SK-N-SH (cell line): ENCODE data around the gene C4orf36. TPM values are rescaled to one million over a fixed set of nuclear protein-coding genes. Genes with fewer than 3 reads are reported as not detected.

ENCODE experiments used
- CTCF ChIA-PET: fragments of 300-600, 350-600 bp; formaldehyde crosslinking; extraction: SDS; loops from one replicate; lab custom pipeline; 2021; lab: Yijun Ruan, JAX
- POLR2A ChIA-PET: fragments of 350-600 bp; sonication (Branson Sonifier 250); formaldehyde crosslinking; extraction: SDS; loops from one replicate; lab custom pipeline; 2020; ENCODE audit warnings: antibody characterized with exemption, inconsistent platforms; lab: Yijun Ruan, JAX
- DNase-seq: peaks from one replicate; pipeline ENCODE4 v3.0.0; 2012
- H2AFZ ChIP-seq: fragments of 200-600 bp; sonication (generic); 2 replicates; pipeline ENCODE4 v1.8.1; 2016; ENCODE audit warnings: antibody characterized with exemption, mild to moderate bottlenecking, low read depth
- H3F3A ChIP-seq: fragments of 200-600 bp; sonication (generic); replicated peaks from 2 replicates; pipeline ENCODE3; 2016; ENCODE audit warnings: antibody characterized with exemption, mild to moderate bottlenecking; ENCODE audit not compliant: insufficient read depth
- H3K27ac ChIP-seq, 2 experiments: fragments of 200-500 bp in 1 of 2; fragments of 200-600 bp in 1 of 2; sonication (Bioruptor generic) in 1 of 2; sonication (generic), shearing (Covaris generic) in 1 of 2; 2 replicates each; pipeline versions ENCODE4 v1.5.1 to v1.6.1; 2014 to 2016; ENCODE audit warnings: low read depth in 2 of 2, inconsistent platforms in 1 of 2, low read length in 1 of 2, mild to moderate bottlenecking in 1 of 2, mixed read lengths in 1 of 2
- H3K27me3 ChIP-seq: fragments of 200-600 bp; sonication (generic), shearing (Covaris generic); 2 replicates; pipeline ENCODE4 v1.6.1; 2016; ENCODE audit warnings: mixed run types; ENCODE audit not compliant: insufficient read depth
- H3K36me3 ChIP-seq, 2 experiments: fragments of 200-500 bp in 1 of 2; fragments of 200-600 bp in 1 of 2; sonication (Bioruptor generic) in 1 of 2; sonication (generic) in 1 of 2; replicated peaks in 1 of 2; 2 replicates each; pipeline versions ENCODE3 to v1.5.1; 2014 to 2016; ENCODE audit warnings: low read length in 1 of 2, mild to moderate bottlenecking in 1 of 2; ENCODE audit not compliant: insufficient read depth in 2 of 2, control insufficient read depth in 1 of 2
- H3K4me1 ChIP-seq, 2 experiments: fragments of 200-500 bp in 1 of 2; fragments of 200-600 bp in 1 of 2; sonication (Bioruptor generic) in 1 of 2; sonication (generic), shearing (Covaris generic) in 1 of 2; 2 replicates each; pipeline versions ENCODE4 v1.5.1 to v1.6.1; 2014 to 2016; ENCODE audit warnings: low read depth in 1 of 2, low read length in 1 of 2, mixed run types in 1 of 2; ENCODE audit not compliant: insufficient read depth in 2 of 2, control insufficient read depth in 1 of 2
- H3K4me2 ChIP-seq: fragments of 200-600 bp; sonication (generic), shearing (Covaris generic); 2 replicates; pipeline ENCODE4 v1.6.1; 2017; ENCODE audit warnings: mixed run types
- H3K4me3 ChIP-seq, 2 experiments: fragments of 200-500 bp in 1 of 2; fragments of 200-600 bp in 1 of 2; sonication (Bioruptor generic) in 1 of 2; sonication (generic), shearing (Covaris generic) in 1 of 2; 2 replicates each; pipeline versions ENCODE4 v1.5.1 to v1.8.1; 2014 to 2016; ENCODE audit warnings: low read depth in 2 of 2, inconsistent platforms in 1 of 2, low read length in 1 of 2, mild to moderate bottlenecking in 1 of 2, mixed read lengths in 1 of 2, moderate library complexity in 1 of 2
- H3K79me2 ChIP-seq: fragments of 200-600 bp; sonication (generic); 2 replicates; pipeline ENCODE4 v1.8.1; 2017; ENCODE audit warnings: mild to moderate bottlenecking; ENCODE audit not compliant: insufficient read depth
- H3K9ac ChIP-seq: fragments of 200-600 bp; sonication (generic); 2 replicates; pipeline ENCODE4 v1.6.1; 2017; ENCODE audit warnings: mixed run types
- H3K9me2 ChIP-seq: fragments of 200-600 bp; sonication (generic); 2 replicates; pipeline ENCODE4 v1.6.1; 2017; ENCODE audit warnings: mixed run types
- H3K9me3 ChIP-seq: fragments of 200-600 bp; sonication (generic); 2 replicates; pipeline ENCODE4 v1.6.1; 2017; ENCODE audit warnings: mixed run types, mild to moderate bottlenecking, moderate library complexity
- H4K20me1 ChIP-seq: fragments of 200-600 bp; sonication (generic); 2 replicates; pipeline ENCODE4 v1.6.1; 2017; ENCODE audit warnings: mild to moderate bottlenecking, mixed run types; ENCODE audit not compliant: insufficient read depth
- CHD2 ChIP-seq: fragments of 150-350 bp; IDR thresholded peaks from 2 replicates; pipeline ENCODE4 v1.6.1; 2018; ENCODE audit warnings: low read length; ENCODE audit not compliant: partially characterized antibody
- CTCF ChIP-seq: fragments of 200-600 bp; sonication (generic); IDR thresholded peaks from 2 replicates; pipeline ENCODE4 v1.6.1; 2017; ENCODE audit warnings: antibody characterized with exemption, mild to moderate bottlenecking, moderate library complexity
- ELF1 ChIP-seq: IDR thresholded peaks from 2 replicates; pipeline ENCODE4 v1.4.0; 2012
- EP300 ChIP-seq, 2 experiments: IDR thresholded peaks; 2 replicates each; pipeline versions ENCODE4 v1.4.0 to v1.6.1; 2012; ENCODE audit warnings: borderline replicate concordance in 1 of 2, low read depth in 1 of 2, low read length in 1 of 2
- EZH2phosphoT487 ChIP-seq: fragments of 200-600 bp; sonication (generic); IDR thresholded peaks from 2 replicates; pipeline ENCODE4 v1.6.1; 2017; ENCODE audit warnings: low read depth, mixed run types, mild to moderate bottlenecking, antibody characterized with exemption, moderate library complexity, borderline replicate concordance
- FOSL2 ChIP-seq: IDR thresholded peaks from 2 replicates; pipeline ENCODE4 v1.4.0; 2012; ENCODE audit warnings: low read depth, mild to moderate bottlenecking, moderate library complexity, borderline replicate concordance
- FOXJ3 ChIP-seq: sonication (generic); formaldehyde crosslinking; IDR thresholded peaks from 2 replicates; pipeline ENCODE4 v1.5.1; 2020; ENCODE audit warnings: mild to moderate bottlenecking, missing genetic modification reagents
- FOXM1 ChIP-seq: IDR thresholded peaks from 2 replicates; pipeline ENCODE4 v1.4.0; 2012; ENCODE audit warnings: low read depth, mild to moderate bottlenecking
- GABPA ChIP-seq: IDR thresholded peaks from 2 replicates; pipeline ENCODE4 v1.4.0; 2012; ENCODE audit warnings: low read depth, mild to moderate bottlenecking
- GATA2 ChIP-seq: sonication (generic); formaldehyde crosslinking; IDR thresholded peaks from 2 replicates; pipeline ENCODE4 v1.5.0; 2020; ENCODE audit warnings: mild to moderate bottlenecking, missing genetic modification reagents
- IRF3 ChIP-seq: fragments of 150-350 bp; IDR thresholded peaks from 2 replicates; pipeline ENCODE4 v1.6.1; 2016; ENCODE audit warnings: mild to moderate bottlenecking, low read depth, low read length
- JUND ChIP-seq: IDR thresholded peaks from 2 replicates; pipeline ENCODE4 v1.4.0; 2012
- MAX ChIP-seq: IDR thresholded peaks from 2 replicates; pipeline ENCODE4 v1.4.0; 2012; ENCODE audit warnings: low read depth
- MXI1 ChIP-seq: IDR thresholded peaks from 2 replicates; pipeline ENCODE4 v1.6.1; 2012; ENCODE audit warnings: mild to moderate bottlenecking, low read depth, low read length, improper control_type of control experiment
- RFX5 ChIP-seq: IDR thresholded peaks from 2 replicates; pipeline ENCODE4 v1.6.1; 2012; ENCODE audit warnings: mild to moderate bottlenecking, improper control_type of control experiment, low read length
- RXRA ChIP-seq: IDR thresholded peaks from 2 replicates; pipeline ENCODE4 v1.4.0; 2012; ENCODE audit warnings: low read depth, mild to moderate bottlenecking, borderline replicate concordance
- SIN3A ChIP-seq: IDR thresholded peaks from 2 replicates; pipeline ENCODE4 v1.6.1; 2012; ENCODE audit warnings: low read depth, mild to moderate bottlenecking, low read length, moderate library complexity, borderline replicate concordance
- TAF1 ChIP-seq: IDR thresholded peaks from 2 replicates; pipeline ENCODE4 v1.6.1; 2012; ENCODE audit warnings: low read depth, mild to moderate bottlenecking, low read length, moderate library complexity, borderline replicate concordance
- TEAD4 ChIP-seq: IDR thresholded peaks from 2 replicates; pipeline ENCODE4 v1.4.0; 2012; ENCODE audit warnings: mild to moderate bottlenecking, borderline replicate concordance; ENCODE audit not compliant: insufficient read depth
- USF1 ChIP-seq: IDR thresholded peaks from 2 replicates; pipeline ENCODE4 v1.4.0; 2012; ENCODE audit warnings: low read depth, borderline replicate concordance
- YY1 ChIP-seq: IDR thresholded peaks from 2 replicates; pipeline ENCODE4 v1.4.0; 2012; ENCODE audit warnings: low read depth, mild to moderate bottlenecking
- WGBS: methylation state at CpG from one replicate; pipeline ENCODE4 v1.1.6; 2017; ENCODE audit warnings: low lambda C conversion rate; 5-methylcytosine and 5-hydroxymethylcytosine counted together
- polyA plus RNA-seq, 3 experiments: library from polyadenylated mRNA; depleted of rRNA; stranded (reverse); fragments of >200 nt; gene quantifications; 2 replicates each; pipeline ENCODE4 v1.2.3, GENCODE V29; 2012

C4orf36 gene
- polyA plus RNA-seq, 1 of the 3 experiments (the other 2 are of a cell fraction) = 0.71 TPM

- Histone ChIP-seq H3F3A (no peaks in the 10 kb centered on the region), H3K79me2 (no peaks in the 10 kb centered on the region), H3K4me2 (no peak overlapping the region), H3K36me3 (no peaks in the 10 kb centered on the region), H4K20me1 (no peaks in the 10 kb centered on the region), H3K4me1 (no peaks in the 10 kb centered on the region), H2AFZ (no peak overlapping the region), H3K9me2 (no peaks in the 10 kb centered on the region), H3K27ac (no peak overlapping the region), H3K27me3 (no peaks in the 10 kb centered on the region), H3K9ac (no peak overlapping the region), H3K4me3 (no peak overlapping the region), H3K9me3 (no peaks in the 10 kb centered on the region)
- 93% methylated on average over 4 of the region's 4 CpGs for WGBS
- no peak for DNase-seq
- TF ChIP-seq USF1 (no peak), TAF1 (no peak), RFX5 (no peak), GABPA (no peak), GATA2 (no peak), YY1 (no peak), TEAD4 (no peak), FOXM1 (no peak), MAX (no peak), JUND (no peak), RXRA (no peak), SIN3A (no peak), MXI1 (no peak), EZH2phosphoT487 (no peak), IRF3 (no peak)
- ChIA-PET CTCF (interaction anchor here (0.9 to 6.8 kb wide), 8 partner anchors 8 to 423 kb away, joined by 3 to 138 read pairs (median 4); no protein-coding TSS in a partner anchor), POLR2A (no interaction called here)
These were observed 27.5 kb upstream of the C4orf36 start for GRCh38 chr4:86919561-86920223.

GRCh38 chr4:86918539-86919072 lies 26.4 kb upstream of the C4orf36 start:
- H3K27ac ChIP-seq = no peak overlapping the region
- TF ChIP-seq CHD2 (no peak), FOSL2 (no peak), ELF1 (no peak), EP300 (IDR thresholded peaks at IDR 0.05; ENCODE audit: borderline replicate concordance in 1 of 2, low read depth in 1 of 2, low read length in 1 of 2) (no peak), CTCF (no peak), FOXJ3 (CRISPR knock-in tag) (no peak), YY1 (no peak)
- TF ChIP-seq, all 33 proteins: peak for 0
- H3K79me2 ChIP-seq = no peaks in the 10 kb centered on the region
- H2AFZ ChIP-seq = no peak overlapping the region
- H4K20me1 ChIP-seq = no peaks in the 10 kb centered on the region
- no peak overlapping the region for H3K4me3 ChIP-seq
- WGBS = 26% methylated on average over 3 of the region's 3 CpGs
- no peak for DNase-seq
- no peaks in the 10 kb centered on the region for H3K9me3 ChIP-seq
- no peaks in the 10 kb centered on the region for H3K27me3 ChIP-seq
- ChIA-PET CTCF (interaction anchor here (1.1 to 6.8 kb wide), 3 partner anchors 14 to 232 kb away, joined by 3 to 138 read pairs (median 8); no protein-coding TSS in a partner anchor), POLR2A (no interaction called here)
- no peaks in the 10 kb centered on the region for H3K36me3 ChIP-seq
- no peaks in the 10 kb centered on the region for H3F3A ChIP-seq
- no peaks in the 10 kb centered on the region for H3K9me2 ChIP-seq
- H3K4me2 ChIP-seq = no peak overlapping the region
- no peaks in the 10 kb centered on the region for H3K4me1 ChIP-seq
- no peak overlapping the region for H3K9ac ChIP-seq
